DMS114 treated with DMSO at 0.1 percent for 48 hours (cell line): ENCODE results near the gene L3MBTL4.

ENCODE experiments used
- DNase-seq: peaks from one replicate; lab custom pipeline; 2025; ENCODE audit not compliant: unreplicated experiment; lab: John Stamatoyannopoulos, UW

L3MBTL4 gene

DNA sequence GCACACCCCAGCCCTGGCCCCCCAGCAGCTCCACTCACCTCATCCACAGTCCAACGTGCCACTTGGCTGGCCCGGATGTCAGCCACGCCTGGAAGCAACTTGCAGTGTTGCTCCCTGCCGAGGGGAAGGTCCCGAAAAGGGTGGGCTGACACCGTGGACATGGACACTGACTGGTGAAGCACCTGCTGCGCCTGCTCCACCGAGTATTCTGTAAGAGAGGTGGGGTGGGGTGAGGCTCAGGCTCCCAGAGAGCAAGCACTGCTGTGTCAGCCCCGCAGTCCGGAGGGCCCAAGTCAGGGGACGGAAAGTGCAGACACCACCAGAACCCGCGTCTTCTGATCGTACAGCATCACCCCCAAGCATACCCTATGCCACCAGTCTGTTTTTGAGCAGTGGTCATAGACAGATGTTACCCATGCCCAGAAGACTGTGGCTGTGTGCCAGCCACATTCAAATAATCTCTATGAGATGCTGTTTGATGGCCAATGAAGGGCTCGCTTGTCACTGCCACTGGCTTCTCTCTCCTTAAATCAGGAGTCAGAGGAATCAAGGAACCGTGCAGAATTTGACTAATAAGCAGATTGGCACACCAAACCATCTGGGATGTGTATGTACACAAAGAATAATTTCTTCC lies 445.2 kb downstream of the L3MBTL4 start:
- DNase-seq: no peak

DNA sequence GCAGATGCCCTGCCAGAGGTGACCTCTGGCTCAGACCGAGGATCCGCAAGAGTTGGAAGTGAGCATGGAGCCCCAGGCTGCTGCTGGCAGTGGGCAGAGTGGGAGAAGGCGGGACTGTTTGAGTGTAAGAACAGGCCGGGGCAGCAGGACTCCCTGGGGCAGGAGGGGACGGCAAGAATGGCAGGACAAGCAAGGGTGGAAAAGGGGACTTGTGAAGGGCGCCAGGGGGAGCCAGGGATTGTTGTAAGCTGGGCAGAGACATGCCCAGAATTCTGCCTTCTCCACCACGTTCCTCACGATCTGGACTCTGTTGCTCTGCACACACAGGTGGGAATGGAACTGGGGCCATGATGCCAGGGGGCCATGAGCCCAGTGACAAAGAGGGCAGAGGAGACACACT lies 447.0 kb downstream of the L3MBTL4 start:
- no peak for DNase-seq

DNA sequence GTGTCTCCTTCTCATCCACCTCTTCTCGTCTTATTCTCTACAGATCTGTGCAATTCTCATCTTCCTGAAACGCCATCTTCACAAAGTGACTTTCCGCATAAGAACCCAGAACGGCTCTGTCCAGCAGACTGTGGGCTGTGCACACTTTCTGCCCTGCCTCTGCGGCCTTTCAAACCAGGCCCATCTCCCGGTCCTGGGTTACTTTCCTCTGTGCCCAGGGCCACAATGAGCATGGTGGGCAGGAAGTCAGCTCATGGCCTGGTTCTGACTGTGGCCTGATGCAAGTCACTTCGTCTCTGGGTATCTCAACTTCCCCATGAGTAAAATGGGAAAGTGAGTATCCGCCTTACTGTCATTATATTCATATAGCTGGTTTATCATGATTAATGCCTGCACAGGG lies 447.7 kb downstream of the L3MBTL4 start:
- DNase-seq: no peak

DNA sequence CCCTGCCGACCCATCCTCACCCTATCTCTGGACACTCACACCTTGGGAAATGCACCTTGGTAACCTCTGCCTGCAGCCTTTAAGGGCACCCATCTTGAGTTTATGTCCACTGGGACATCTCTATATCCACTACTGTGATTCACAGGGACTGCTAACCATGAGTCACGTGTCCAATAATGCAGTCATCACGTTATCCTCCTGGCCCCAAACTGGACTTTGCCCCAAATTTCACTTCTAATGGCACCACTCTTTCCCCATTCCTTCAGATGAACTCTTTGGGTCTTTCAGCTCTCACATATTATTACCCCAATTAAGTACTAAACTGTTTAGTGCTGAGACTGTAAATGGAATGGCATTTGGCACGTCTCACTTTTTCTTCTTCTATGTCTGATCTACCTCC lies 448.2 kb downstream of the L3MBTL4 start:
- no peak for DNase-seq

DNA sequence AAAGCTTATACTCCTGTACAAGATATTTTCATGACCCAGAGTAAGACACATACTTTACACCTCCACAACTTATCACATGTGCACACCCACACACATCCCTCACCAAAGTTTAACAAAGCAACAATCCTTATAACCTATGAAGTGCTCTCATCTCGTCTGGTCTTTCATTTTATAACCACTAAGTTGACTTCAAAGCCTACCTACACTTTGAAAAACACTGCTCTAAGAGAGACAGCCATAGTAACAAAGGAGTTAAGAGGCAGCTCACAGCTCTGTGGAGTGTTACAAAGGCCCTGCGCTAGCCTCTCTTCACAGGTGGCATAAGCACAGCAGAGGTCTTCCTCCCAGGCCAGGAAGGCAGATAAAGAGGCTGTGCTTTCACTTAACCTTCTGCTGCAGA lies 449.7 kb downstream of the L3MBTL4 start:
- DNase-seq: no peak

DNA sequence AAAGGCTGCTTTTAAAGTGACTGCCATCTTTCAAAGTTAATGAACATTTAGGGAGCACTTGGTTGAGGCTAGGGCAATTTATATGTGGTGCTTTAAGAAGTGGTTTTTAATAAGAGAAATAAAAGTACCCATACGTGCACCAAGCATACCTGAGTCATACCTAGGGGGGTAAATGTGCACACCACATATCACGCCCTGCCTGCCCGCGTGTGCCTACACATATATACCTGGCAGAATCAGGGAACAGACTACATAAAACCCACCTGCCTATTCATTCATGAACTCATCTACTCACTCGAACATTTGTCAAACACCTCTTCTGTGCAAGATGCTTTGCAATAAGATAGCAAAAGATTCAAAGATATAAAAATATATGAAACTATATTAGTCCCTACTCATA lies 450.1 kb downstream of the L3MBTL4 start:
- DNase-seq: no peak

DNA sequence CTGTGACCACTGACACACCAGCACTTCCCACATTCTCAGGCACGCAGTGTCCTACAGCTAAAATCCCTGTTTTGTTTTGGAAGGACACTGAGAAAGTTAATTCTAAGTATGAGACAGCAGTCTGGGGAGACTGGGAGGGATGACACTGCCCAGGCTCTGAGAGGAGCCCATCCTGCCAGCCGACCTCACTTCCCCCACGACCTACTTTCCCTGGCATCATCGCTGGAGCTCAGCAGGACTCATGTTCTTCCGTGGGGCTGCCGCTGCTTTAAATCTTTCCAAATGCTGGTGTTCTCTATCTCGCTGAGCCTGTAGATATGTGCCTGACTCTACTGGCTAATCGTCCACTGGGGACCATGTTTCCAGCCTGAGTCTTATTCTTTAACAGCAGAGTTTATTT lies 450.6 kb downstream of the L3MBTL4 start:
- DNase-seq: no peak

DNA sequence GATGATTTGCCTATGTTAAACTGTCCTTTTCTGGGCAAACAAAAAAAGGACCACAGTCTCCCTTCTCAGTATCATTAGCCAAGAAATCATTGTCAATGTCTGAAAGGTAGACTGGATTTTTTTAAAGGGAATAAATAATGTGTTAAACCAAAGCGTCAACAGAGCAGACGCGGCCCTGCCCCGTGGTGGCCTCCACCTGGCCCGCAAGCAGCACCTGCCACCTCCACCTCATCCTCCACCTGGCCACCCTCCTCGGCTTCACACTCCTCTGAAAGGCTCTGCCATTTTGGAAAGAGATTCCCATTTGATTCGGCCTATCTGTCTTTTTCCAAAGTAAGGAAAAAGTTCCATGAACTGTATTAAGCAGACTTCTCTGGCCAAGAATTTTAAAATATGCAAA lies 451.4 kb downstream of the L3MBTL4 start:
- no peak for DNase-seq

DNA sequence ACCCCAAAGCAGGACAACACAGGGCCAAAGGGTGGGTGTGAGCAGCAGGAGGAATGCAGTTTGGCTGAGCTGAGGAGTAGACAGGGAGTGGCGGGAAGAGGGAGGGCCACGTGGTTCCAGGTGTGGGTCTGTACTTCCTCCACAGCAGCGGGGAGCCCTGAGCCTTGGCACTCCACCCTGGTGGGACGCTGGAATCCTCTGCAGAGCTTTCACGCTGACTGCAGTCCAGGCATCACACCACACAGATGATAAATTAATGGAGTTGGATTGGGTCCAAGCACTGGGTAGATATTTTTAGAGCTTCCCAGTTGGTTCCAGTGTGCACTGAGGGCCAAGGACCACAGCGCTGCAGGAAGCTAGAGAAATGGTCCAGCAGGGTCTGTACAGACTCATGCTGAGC lies 452.3 kb downstream of the L3MBTL4 start:
- DNase-seq: no peak

DNA sequence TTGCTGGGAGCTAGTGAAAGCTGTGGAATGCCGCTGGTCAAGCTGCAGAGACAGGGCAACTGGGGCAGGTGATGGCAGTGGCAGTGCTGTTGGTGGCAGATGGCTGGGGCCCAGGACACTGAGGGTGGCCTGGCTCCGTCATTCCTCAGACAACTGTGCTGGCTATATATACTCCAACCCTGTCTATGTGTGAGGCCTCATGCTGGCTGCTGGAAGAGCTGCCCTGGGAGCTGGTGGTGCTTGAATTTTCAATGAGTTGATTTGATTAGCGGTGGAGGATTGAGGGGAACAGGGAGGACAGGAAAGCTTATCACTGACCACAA lies 452.9 kb downstream of the L3MBTL4 start:
- no peak for DNase-seq

DNA sequence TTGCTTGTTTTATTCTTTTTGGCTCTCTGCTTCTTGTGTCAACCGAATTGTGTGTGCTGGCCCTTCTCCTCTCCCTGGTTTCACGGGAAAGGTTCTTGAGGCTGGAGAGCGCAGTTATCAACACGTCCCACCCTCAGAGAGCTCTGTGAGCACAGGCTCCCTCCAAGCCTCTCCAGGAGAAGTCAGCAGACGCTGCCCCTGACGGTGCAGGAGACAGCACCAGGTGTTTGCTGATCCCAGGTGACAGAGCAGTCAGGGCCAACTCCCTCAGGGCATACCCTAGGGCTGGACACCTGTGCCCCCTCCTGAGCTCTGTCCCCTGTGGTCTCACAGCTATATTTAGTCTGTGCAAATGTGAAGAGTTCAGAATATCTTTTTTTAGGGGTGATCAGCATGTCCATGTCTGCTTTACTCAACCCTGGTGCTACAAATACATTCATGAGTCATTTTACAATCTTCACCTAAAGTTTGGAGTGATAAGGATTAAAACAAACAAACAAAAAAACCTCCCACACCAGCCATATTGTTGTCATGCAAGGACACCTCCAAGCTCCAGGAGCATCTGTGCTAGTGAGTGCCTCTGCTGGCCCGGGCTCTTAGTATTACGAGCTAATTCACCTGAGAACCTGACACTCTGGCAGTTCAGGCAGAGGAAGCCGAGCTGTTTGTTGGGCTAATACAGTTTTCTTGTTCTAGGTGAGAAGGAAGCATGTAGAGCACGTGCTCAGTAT lies 453.4 kb downstream of the L3MBTL4 start:
- DNase-seq: no peak

DNA sequence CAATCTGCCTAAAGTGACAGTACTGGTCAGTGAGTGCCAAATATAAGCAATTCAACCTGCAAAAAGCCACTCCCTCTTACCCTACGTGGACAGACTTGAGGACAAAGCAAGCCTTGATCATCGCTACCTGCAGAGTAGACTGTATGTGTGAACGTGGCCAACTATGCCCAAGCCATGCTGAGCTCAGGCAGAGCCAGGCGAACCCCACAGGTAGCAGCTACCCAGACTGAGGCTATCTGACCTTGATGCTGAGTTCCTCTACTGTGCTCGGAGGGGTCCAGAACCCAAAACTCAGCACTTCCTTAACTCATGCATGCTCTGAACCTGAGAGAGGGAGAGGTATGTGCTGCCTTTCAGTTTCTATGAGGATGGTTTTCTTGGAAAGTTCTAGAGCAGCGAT lies 455.9 kb downstream of the L3MBTL4 start:
- no peak for DNase-seq

DNA sequence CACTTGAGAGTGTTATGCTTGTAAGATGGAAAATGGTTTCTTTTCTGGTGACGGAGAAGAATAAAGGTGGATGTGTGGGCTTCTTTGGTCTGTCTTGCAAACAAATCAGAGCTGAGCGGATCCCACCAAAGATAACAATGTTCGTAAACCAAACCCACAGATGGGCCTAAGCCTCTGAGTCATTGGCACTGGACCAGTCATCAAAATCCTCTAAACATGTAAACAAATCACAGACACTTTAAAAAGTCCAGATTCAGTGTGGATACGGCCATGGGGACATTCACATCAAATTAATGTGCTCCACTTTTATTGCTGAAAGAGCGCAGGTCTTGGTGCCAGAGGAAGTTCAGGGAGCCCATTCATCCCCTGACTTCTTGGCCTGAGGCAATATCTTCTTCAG lies 458.9 kb downstream of the L3MBTL4 start:
- no peak for DNase-seq

DNA sequence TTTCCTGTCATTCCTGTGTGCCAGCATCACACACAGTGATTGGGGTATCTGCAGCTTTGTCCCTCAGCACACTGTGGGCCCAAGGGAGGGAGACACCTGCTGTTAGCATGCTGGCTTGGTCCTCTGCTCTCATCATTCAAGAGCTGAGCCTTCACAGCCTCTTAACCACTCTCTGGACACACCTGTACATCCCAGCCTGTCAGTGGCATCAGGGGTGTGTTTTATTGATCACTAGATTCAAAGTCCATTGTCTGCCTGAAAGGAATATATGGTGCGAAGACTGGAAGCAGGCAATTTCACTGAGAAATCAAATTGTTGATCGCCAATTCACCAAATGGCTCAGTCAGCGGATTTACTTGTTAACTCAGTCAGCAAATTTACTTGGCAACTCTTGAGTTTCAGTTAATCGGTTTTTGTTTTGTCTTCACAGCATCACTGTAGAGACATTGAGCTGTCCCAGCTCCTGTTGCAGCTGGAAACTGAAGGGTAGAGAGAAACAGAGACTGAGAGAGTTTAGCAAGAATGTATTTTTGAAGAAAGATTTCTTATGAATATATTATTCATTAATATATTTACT lies 463.1 kb downstream of the L3MBTL4 start:
- no peak for DNase-seq

DNA sequence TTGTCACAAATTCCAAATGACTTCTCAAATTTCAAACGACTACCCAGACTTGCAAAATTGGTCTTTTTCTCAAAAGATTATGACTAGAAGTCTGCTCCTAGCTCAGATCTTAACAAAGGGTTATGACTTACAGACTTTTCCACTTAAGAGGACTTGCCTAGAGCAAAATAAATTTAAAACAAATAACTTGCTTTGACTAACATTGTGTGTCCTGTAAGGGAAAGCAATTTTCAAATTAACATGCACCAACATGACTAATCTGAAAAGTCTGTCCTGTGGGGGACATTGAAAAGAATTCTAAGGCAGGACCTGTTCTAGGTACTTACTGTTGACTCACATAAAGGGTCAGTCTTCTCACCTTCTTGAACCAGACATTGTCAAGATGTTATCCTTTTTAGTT lies 465.9 kb downstream of the L3MBTL4 start:
- no peak for DNase-seq

DNA sequence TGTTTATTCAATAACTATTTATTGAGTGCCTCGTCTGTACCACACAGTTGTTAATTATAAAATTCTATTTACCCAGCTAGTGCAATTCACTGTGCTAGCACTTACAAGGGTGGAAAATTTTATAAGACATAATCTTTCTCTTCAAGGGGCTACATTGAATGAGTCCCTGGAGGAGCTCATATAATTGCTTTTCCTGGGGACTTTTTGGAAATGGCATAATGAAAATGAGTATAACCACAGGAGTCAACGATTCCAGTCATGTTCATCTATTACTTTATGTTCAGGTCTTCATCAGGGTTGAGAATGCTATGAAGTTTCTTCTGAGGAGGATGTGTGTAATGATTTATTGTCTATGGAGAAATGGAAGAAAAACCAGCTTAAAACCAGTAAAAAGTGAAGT lies 466.5 kb downstream of the L3MBTL4 start:
- DNase-seq: no peak

DNA sequence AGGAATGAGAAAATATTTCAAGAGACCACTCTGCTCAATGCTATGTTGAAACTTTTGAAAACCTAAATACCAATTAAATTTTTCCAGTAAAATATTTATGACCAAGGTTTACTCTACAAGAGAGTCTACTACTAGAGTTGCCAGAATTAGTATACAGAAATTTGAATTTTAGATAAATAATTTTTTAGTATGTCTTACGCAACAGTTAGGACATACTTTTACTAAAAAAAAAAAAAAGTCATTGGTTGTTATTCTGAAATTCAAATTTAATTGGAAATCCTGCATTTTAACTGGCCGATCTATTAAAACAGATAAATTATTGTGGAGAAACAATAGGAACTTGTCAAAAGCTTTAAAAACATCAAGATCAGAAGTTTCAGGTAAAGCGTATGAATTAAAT lies 470.3 kb downstream of the L3MBTL4 start:
- DNase-seq: no peak

DNA sequence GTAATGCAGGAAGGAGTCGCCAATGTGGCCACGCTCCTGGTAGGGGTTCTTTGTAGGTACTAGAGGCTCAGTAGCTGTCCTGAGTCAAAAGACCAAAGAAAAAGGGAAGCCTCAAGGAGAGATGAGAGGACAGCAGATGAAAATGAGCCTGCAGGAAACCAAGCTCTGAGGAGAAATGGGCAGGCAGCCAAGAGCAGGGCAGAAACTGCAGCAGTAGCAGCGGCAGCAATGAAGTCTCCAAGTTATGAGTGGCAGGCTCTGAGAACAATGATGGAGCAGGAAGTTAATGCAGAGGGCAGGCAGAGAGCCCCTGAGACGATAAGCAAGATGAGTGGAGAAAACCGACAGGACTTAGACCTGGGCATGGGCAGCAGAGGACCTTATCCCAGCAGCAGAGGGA lies 471.2 kb downstream of the L3MBTL4 start:
- DNase-seq: no peak

DNA sequence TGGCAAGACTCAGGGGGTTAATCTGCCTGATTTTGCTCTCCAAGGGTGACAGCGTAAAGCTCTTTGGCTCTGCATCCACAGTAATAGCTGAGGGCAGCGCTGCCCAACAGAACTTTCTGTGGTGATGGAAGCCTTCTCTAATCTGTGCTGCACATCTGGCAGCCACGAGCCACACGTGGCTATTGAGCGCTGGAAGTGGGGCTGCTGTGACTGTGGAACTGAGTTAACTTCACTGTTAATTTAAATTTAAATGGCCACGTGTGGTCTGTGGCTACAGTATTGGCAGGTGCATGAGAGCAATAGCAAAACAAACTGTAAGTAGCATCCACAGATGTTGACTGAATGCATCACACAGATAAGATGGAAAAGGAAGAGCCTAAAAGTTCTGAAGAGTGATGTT lies 472.1 kb downstream of the L3MBTL4 start:
- DNase-seq: no peak

DNA sequence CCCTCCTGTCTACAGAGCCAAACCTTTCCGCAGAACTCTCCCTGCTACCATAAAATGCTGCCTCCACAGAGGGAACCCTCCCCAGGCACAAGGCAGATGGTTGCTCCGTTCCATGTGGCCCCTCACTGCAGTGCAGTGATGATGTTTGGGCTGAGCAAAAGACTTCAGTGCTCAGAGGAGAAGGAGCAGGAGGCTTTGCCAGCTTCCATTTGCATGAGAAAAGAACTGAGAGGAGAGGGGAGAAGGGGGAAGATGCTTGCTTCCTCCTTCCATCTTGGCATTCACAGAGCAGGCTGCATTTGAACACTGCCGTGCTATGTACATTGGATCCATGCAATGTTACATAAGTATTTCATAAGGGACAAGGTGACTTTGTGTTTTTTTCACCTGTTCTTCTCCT lies 472.8 kb downstream of the L3MBTL4 start:
- no peak for DNase-seq

DNA sequence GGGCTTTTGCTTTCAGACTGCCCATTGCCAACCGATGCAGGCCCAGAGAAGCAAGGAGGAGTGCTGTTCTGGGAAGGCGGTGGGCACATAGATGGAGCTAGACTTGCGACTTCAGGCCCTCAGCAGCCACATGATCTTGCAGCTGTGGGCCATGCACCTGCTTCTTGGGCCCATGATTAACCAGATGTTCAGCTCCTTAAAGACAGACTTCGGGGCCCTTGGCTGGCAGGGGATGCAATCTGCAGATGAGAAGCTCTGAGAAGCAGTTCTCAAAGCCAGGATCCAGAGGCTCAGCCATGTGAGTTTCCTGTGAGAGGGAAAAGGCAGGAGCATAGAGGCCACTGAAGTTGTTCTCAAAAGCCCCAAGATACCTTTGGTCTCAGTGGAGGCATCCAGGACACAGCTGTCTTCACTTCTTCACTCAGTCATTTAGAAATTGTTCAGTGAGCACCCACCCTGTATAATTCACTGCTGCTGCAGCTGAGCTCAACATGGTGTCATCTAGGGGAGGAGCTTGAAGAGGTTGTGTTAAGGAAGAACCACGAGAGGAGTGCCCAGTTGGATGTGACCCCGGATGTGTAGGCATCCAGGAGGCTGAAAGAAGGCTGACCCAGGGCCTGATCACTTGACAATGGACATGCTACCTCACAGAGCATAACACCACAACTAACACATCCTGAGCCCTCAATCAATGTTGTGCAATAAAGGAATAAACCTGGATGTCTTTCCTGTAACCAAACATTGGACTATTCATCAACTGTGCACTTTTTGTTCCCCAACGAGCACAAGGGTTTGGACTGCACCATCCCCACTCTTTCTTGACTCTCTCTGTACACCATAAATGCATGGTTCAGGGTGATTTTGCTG lies 474.7 kb downstream of the L3MBTL4 start:
- no peak for DNase-seq

DNA sequence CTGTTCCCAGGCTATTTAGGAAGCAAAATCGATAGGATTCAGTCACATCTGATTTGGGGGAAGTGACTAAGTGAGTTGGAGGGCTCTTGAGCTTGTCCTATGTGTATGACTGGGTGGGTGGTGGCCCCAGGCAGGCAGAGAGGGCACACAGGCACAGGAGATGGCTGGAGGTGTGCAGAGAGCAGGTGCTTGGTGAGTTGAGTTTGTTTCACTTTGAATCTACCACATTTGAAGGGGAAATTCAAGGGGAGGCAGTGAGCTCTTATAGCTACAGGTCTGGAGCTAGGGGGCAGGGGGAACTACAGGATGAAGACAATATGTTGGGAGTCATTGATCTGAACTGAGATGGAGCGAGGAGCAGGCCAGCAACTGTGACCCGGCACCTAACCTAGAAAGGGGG lies 476.9 kb downstream of the L3MBTL4 start:
- no peak for DNase-seq
